ENCODE measurements around the gene NCKAP5.

DNA sequence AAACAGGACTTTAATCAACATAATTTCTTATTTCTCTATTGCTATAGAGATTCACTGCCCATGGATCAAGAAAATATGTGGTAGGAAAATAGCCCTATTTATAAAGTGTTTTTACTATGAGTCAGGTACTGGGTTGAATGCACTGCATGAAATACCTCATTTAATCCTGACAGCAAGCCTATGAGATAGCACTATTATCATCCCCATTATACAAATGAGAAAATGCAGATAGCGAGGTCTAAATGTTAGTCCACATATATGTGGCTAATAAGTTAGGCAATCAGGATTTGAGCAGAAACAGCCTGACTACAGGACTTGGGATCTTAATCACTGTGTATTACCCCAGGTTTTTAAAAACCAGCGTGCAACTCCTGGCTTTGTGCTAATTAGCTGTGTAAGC lies 889.8 kb downstream of the NCKAP5 start:
- TF ChIP-seq POLR2A (IDR thresholded peaks at IDR 0.05; ENCODE audit: control extremely low read depth in 1 of 2, low read depth in 2 of 2, low read length in 2 of 2) (no peak), MAFK (IDR thresholded peaks at IDR 0.05; ENCODE audit: low read depth, low read length) (no peak)
- TF ChIP-seq, protein P1, sequence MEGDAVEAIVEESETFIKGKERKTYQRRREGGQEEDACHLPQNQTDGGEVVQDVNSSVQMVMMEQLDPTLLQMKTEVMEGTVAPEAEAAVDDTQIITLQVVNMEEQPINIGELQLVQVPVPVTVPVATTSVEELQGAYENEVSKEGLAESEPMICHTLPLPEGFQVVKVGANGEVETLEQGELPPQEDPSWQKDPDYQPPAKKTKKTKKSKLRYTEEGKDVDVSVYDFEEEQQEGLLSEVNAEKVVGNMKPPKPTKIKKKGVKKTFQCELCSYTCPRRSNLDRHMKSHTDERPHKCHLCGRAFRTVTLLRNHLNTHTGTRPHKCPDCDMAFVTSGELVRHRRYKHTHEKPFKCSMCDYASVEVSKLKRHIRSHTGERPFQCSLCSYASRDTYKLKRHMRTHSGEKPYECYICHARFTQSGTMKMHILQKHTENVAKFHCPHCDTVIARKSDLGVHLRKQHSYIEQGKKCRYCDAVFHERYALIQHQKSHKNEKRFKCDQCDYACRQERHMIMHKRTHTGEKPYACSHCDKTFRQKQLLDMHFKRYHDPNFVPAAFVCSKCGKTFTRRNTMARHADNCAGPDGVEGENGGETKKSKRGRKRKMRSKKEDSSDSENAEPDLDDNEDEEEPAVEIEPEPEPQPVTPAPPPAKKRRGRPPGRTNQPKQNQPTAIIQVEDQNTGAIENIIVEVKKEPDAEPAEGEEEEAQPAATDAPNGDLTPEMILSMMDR (IDR thresholded peaks at IDR 0.05; ENCODE audit: control extremely low read depth in 1 of 3, insufficient read depth in 1 of 3, low read depth in 1 of 3, low read length in 3 of 3): no peak
- TF ChIP-seq, protein P2, sequence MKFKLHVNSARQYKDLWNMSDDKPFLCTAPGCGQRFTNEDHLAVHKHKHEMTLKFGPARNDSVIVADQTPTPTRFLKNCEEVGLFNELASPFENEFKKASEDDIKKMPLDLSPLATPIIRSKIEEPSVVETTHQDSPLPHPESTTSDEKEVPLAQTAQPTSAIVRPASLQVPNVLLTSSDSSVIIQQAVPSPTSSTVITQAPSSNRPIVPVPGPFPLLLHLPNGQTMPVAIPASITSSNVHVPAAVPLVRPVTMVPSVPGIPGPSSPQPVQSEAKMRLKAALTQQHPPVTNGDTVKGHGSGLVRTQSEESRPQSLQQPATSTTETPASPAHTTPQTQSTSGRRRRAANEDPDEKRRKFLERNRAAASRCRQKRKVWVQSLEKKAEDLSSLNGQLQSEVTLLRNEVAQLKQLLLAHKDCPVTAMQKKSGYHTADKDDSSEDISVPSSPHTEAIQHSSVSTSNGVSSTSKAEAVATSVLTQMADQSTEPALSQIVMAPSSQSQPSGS (IDR thresholded peaks at IDR 0.05; ENCODE audit: low read length): no peak
- TF ChIP-seq, protein P3, sequence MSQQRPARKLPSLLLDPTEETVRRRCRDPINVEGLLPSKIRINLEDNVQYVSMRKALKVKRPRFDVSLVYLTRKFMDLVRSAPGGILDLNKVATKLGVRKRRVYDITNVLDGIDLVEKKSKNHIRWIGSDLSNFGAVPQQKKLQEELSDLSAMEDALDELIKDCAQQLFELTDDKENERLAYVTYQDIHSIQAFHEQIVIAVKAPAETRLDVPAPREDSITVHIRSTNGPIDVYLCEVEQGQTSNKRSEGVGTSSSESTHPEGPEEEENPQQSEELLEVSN (IDR thresholded peaks at IDR 0.05): no peak
